H1 (cell line): ENCODE measurements around the gene IQCK. TPM values are rescaled to one million over a fixed set of nuclear protein-coding genes. Genes with fewer than 3 reads are reported as not detected.

Experiments used
- BRCA1 ChIP-seq: IDR thresholded peaks from 2 replicates; pipeline ENCODE4 v1.6.1; 2012; ENCODE audit warnings: low read depth, low read length, improper control_type of control experiment
- EP300 ChIP-seq, 2 experiments: IDR thresholded peaks; 1 replicate in 1 of 2; 2 replicates in 1 of 2; pipeline ENCODE4 v1.6.1; 2011 to 2012; ENCODE audit warnings: low read depth in 2 of 2, low read length in 2 of 2, mild to moderate bottlenecking in 2 of 2, borderline replicate concordance in 1 of 2, inconsistent platforms in 1 of 2, moderate library complexity in 1 of 2
- KDM1A ChIP-seq: fragments of 200-600, 300-600 bp; sonication (generic); IDR thresholded peaks from 2 replicates; pipeline ENCODE4 v1.7.1; 2016; ENCODE audit warnings: mild to moderate bottlenecking, low read length, borderline replicate concordance
- KDM4A ChIP-seq: IDR thresholded peaks from one replicate; pipeline ENCODE4 v1.7.1; 2012; ENCODE audit warnings: low read depth, mild to moderate bottlenecking, moderate library complexity, low read length, inconsistent platforms; ENCODE audit not compliant: severe bottlenecking
- RBBP5 ChIP-seq: IDR thresholded peaks from 2 replicates; pipeline ENCODE4 v1.7.1; 2012; ENCODE audit warnings: low read depth, mild to moderate bottlenecking, inconsistent platforms, low read length, moderate library complexity, borderline replicate concordance
- RFX5 ChIP-seq: IDR thresholded peaks from 2 replicates; pipeline ENCODE4 v1.6.1; 2011; ENCODE audit warnings: low read depth, low read length, improper control_type of control experiment, borderline replicate concordance
- RXRA ChIP-seq: IDR thresholded peaks from 2 replicates; pipeline ENCODE4 v1.6.1; 2011; ENCODE audit warnings: low read depth, mild to moderate bottlenecking, low read length, moderate library complexity; ENCODE audit not compliant: insufficient read depth
- SAP30 ChIP-seq: fragments of 300-600 bp; sonication (generic); IDR thresholded peaks from 2 replicates; pipeline ENCODE4 v1.7.1; 2012; ENCODE audit warnings: low read length, moderate library complexity, mild to moderate bottlenecking, inconsistent platforms; ENCODE audit not compliant: insufficient read depth, insufficient replicate concordance
- TEAD4 ChIP-seq: IDR thresholded peaks from 2 replicates; pipeline ENCODE4 v1.6.1; 2012; ENCODE audit warnings: low read depth, low read length, inconsistent platforms, mixed read lengths
- polyA plus RNA-seq, 7 experiments: library from polyadenylated mRNA; depleted of rRNA in 3 of 7; stranded (reverse) in 5 of 7; unstranded in 2 of 7; fragments of >200 nt in 5 of 7; fragments of 200-250 nt in 2 of 7; gene quantifications; 1 replicate in 5 of 7; 2 replicates in 1 of 7; 4 replicates in 1 of 7; pipeline versions ENCODE4 v1.2.1 to v1.2.3, GENCODE V29; 2011 to 2013; ENCODE audit warnings: missing spikeins in 2 of 7, mixed read lengths in 2 of 7
- total RNA-seq: library from RNA; stranded (reverse); fragmentation: NEBNext Ultra II Directional; extraction: Animal tissue kit (Norgen Biotek cat#: 25700); gene quantifications from 2 replicates; pipeline ENCODE4 v1.2.1, GENCODE V29; 2021

The IQCK gene
- total and polyA plus RNA-seq, 2 of the 8 experiments (the other 6 are each of a cell fraction or from before 2014, with no cell fraction given): 6.2 to 9.3 TPM

DNA sequence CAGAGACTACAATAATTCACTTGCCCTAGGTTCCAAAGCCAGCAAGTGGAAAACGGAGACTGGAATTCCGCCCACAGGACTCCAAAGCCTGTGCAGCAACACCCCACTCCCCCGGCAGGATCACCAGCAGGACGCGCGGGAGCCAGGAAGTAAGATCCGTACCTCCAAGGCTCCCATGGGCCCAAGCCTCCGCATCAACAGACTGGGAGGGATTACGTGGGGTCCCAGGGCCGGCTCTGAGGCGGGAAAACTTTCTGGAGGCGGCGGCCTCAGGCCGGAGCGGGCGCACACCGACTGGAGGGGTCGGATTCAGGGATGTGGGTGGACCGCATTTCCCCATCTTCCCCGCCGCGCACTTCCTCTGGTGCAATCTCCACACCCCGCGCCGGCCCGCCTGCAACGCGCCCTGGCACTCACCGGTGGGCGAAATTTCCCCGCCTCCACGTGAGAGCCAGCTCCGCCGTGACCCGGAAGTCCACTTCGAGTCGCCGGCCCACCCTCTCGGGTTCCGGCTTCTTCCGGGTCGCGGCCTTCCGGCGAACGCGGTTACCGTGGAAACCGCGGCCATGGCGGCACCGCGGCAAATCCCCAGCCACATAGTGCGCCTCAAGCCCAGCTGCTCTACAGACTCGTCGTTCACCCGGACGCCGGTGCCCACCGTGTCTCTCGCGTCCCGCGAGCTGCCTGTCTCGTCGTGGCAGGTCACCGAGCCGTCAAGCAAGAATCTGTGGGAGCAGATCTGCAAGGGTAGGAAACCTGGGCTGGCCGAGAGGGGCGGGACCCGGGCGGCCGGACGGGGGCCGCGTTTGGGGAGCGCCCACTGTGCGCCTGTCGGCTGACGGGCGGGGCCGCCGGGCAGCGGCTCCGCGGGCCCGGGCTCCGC is at the start of gene IQCK, which contains the start of gene KNOP1 (continued):
- no peak for TF ChIP-seq RXRA
- TF ChIP-seq KDM1A: no peak
- TF ChIP-seq RBBP5: peak; percentile 92
- TF ChIP-seq KDM4A: peak; percentile 81
- 0 out of 2 replicates have a peak, but pooled peaks have one; percentile 23 for TF ChIP-seq TEAD4
- TF ChIP-seq EP300 (IDR thresholded peaks at IDR 0.05; ENCODE audit: borderline replicate concordance in 1 of 2, low read depth in 2 of 2, low read length in 2 of 2): no peak
- TF ChIP-seq SAP30: peak; percentile 64
- no peak for TF ChIP-seq RFX5
- no peak for TF ChIP-seq BRCA1
